ENCODE results near the gene ACTMAP.
A peak's percentile ranks its signal among the peaks of the same experiment; 100 is the strongest.
"Not testable (repeated sequence)": the region's sequence is repeated elsewhere in the genome, so short reads cannot be mapped to it uniquely, and the experiment has no call there.

The ACTMAP gene

DNA sequence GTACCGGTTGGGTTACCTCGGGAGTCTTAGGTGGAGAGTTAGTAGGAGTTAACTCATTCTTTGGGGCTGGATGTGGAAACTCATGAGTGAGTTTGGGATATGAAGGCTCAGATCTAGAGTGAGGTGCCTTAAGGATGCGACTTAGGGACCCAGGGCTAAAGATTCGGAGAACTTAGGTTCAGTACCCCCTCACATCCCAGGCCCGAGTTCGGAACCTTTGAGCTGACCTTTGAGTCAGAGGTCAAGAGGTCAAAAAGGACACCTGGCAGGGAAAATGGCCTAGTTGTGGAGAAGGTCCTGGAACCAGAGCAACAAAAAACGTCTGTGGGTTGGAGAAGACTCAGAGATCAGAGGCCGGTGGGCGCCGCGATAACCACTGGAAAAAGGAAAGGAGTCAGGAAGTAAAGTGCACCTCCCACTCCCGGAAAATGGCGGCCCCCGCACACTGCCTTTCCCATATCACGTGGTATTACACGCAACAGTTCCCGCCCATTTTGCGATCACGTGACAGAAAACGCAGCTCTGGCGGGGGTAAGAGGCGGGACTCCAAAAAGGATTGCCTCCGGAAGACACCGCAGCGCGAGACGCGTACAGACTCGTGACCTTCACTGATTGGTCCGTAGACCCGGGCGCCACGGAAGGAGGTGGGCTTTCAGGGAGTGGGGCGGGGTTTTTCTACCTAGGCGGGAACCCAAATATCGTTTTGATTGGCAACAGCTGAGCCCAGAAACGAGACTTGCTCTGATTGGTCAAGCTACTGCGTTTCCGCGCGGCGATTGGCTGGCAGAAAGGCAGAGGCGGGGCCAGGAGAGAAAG, at the start of gene ACTMAP:
Gene ACTMAP (minus strand): TSS at position 420 of the 816 bp plus-strand sequence. CDS start 674 bp downstream, outside the sequence.
- peak; percentile 100 for DNase-seq

GRCh38 chr19:40799558-40800338, 49.5 kb upstream of the ACTMAP start:
- DNase-seq, result no peak

DNA sequence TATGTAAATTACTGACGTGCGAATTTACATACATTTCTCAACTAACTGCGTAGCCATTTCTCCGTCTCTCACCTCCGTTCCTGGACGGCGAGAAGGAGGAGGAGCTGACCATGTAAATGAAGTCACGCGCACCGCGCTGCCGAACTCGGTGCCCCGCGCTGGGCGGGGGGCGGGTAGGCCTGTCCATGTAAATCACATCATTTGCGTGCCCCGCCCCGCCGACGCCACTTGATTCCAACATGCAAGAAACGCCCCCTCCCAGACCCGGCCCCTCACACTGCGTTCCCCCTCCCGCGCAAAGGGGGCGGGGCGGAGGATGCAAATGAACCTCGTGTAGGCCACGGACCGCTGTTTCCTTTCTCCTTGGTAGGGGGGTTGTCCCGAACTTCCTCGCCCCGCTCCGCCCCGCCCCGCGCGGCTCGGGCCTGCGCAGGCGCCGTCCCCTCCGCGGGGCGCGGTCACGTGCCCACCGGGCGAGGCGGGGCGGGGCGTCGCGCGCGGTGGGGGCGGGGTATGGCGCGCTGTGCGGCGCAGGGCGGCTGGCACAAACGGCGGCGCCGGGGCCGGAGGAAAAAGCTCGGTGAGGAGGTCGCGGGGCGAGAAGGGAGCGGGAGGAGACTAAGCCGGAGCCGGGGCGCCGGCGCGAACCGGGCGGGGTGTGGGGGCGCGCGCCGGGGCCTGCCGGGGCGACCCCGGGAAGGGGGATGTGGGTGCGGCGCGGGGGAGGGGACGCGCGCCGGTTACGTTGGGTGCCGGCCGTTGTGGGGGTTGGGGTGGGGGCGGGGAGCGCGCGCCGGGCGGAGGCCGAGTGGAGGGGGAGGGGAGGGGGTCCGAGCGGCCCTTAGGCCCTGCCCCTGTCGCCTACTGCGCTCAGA, 48.6 kb upstream of the ACTMAP start, which contains the start of gene EGLN2:
Gene EGLN2 (plus strand): TSS at position 509 of the 875 bp plus-strand sequence. CDS start 1,382 bp downstream, outside the sequence.
- peak; percentile 99 for DNase-seq

DNA sequence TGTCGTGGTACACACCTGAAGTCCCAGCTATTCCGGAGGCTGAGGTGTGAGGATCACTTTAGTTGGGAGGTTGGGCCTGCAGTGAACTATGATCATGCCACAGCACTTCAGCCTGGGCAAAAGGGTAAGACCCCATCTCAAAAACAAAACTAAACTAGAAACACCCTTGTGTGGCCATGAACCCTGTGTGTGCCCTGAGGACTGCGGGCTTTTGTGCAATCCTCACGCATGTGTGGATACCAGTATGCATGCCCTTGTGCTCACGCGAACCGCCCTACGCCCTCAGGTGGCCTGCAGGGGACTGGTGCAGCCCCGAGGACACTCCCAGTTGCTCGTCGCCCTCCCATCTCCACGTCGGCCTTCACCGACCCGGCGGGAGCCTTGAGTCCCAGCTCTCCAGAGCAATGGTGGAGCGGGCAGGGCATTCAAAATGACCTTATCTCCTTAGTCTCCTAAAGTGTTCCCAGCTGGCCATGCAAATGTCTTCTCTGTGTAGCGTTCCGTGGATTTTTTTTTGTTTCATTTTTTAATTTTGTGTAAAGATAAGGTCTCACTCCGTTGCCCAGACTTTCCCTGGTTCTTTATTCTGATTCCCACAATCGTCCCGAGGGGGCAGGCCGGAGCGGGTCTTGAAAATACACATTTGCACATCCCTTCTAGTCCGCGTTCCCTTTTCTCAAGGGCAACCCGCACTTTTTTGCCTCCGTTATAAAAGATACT, 47.8 kb upstream of the ACTMAP start:
- peak; percentile 75 for DNase-seq

GRCh38 chr19:40797166-40797962, 47.1 kb upstream of the ACTMAP start:
- no peak for DNase-seq

GRCh38 chr19:40791996-40792395, 41.7 kb upstream of the ACTMAP start:
- DNase-seq, result no peak

DNA sequence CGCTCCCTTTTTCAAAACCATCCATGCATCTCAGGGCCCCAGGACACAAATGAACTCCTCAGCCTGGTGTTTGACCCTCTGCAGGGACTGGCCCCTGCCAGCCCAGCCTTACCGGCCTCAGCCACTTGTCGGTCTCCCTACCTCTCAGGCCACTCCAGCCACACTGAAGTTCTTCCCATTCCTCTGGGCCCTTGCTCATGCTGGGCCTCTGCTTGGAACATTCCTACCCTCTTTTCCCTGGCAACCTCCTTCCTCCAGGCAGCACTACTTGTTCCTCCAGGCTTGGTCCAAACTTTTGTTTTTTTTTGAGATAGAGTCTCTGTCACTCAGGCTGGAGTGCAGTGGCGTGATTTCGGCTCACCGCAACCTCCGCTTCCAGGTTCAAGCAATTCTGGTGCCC, 41.1 kb upstream of the ACTMAP start:
- no peak for DNase-seq

DNA sequence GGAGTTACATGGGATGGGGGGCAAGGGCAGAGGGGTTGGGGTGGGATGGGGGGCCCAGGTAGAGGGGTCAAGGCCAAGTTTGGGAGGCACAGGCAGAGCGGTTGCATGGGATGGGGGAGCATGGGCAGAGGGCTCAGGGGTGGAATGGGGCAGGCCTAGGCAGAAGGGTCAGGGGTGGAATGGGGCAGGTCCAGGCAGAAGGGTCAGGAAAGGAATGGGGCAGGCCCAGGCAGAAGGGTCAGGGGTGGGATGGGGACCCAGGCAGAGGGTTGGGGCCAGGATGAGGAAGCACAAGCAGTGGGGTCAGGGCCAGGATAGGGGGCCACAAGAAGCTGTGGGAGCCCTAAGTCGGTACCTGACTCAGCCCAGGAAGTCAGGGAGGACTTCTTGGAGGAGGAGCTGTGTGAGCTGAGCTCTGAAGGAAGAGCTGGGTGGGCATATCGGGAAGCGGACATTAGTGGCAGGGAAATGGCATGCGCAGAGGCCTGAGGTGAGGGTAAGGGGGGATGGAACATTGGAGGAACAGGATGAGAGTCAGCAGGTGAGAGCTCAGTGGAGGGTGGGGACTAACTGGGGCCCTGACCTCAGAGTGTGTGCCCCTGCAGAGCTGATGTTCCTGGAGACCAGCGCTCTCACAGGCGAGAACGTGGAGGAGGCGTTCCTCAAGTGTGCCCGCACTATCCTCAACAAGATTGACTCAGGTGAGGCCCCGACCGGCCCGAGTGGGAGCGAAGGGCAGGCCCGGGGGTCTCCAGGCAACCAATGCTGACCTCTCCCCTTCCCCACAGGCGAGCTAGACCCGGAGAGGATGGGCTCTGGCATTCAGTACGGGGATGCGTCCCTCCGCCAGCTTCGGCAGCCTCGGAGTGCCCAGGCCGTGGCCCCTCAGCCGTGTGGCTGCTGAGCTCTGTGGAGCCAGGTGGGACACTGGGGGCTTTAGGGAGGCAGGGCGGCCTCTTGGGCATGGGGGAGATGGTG, 36.1 kb upstream of the ACTMAP start:
- no peak for DNase-seq

DNA sequence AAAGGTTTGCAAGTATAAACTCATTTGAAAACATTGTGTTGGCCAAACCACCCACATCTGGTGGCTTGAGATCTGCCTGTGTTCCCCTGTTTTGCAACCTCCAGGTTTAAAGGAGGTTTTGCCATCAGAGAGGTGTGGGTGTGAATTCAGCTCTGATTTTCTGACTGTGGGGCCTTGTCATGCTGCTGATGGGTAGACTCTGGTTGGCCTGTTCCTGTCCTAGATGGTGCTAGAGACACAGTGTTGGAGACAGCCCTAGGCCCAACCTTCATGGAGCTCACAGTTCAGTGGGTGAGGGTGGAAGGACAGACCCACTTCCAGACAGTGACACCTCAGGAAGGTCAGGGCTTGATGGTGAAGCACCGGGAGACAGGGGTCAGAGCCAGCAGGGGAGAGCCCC, 35.2 kb upstream of the ACTMAP start:
- no peak for DNase-seq

GRCh38 chr19:40784146-40784545, 33.9 kb upstream of the ACTMAP start:
- DNase-seq, result not testable (repeated sequence)

DNA sequence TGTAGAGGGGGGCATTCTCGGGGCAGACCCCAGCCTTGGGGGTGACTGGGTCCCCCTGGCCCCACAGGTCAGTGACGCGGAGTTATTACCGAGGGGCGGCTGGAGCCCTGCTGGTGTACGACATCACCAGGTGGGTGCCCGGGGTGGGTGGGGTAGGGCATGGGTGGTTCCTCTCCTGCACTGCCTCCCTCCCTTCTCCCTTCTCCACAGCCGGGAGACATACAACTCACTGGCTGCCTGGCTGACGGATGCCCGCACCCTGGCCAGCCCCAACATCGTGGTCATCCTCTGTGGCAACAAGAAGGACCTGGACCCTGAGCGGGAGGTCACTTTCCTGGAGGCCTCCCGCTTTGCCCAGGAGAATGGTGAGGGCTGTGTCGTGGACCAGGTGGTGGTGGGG, 33.4 kb upstream of the ACTMAP start:
- DNase-seq, result no peak

- no peak for DNase-seq
Measured at GRCh38 chr19:40781140-40781539, 30.9 kb upstream of the ACTMAP start.

DNA sequence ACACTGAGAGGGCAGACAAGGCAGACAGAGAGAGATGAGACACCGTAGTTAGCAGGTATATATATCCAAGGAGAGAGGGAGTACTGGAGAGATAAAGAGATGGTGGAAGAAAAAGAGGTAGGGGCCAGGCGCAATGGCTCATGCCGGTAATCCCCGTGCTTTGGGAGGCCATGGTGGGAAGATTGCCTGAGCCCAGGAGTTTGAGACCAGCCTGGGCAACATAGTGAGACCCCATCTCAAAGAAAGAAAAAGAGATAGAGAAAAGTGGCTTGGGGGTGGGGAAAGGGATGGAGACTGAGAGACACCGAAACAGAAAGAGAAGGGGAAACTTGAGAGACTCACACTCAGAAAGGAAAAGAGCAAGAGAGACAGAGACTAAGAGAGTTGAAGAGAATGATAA, 30.3 kb upstream of the ACTMAP start:
- DNase-seq, result no peak

DNA sequence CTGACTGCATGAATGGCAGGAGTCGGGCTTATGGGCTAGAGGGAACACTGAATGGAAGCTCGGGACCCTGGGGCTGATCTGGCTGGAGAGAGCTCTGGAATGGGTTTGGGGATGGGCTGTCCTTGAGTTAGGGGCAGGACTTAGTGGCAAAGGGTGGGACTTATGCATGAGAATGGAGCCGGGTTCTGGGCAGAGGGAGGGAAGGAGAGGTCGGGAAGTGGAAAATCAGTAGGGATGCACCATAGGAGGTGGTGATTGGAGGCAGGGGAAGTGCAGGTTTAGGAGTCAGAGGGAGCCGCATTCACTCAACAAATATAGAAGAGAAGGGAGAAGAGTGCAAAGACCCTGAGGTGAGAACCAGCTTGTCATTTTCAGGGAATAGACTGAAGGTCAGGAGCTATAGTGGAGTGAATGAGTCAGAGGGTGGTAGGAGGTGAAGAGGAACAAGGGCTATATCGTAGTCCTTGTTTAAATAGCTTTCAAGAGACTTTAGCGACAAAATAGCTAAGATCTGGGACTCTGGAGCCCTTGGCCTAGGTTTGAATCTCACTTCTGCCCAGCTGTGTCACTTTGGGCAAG, 28.5 kb upstream of the ACTMAP start:
- DNase-seq, result no peak

DNA sequence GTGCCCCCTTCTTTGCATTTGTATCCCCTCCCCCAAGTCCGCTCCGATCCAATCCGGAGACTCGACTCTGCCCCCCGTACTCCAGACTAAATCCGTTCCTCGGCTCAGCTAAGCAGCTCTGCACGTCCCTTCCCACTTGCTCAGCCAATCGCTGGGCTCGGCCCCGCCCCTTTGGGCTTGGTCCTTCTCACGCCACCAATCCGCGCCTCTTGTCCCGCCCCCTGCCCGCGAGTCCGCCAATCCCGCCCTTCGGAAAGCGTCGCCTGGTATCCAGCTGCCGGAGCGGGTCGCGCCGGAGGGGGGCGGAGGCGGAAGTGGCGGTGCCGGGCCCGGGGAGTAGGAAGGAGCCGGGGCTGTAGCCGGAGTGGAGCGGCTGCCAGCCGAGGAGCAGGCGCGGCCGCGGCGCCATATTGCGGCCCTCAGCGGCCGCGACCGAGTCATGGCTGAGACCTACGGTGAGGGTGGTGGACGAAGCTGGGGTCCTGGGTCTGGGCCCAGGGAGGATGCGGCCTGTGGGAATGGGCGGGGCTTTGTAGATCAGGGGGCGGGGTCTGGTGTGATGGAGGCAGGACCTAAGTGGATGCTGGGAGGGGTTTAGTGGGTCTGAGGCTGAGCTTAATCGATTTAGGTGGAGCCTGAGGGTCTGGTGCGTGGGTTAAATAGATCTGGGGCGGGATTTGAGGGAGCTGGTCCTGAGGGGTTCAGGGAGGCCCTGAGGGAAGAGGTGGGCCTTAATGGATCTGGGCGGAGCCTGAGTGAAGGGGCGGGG, 27.8 kb upstream of the ACTMAP start, which contains the start of gene RAB4B:
Gene RAB4B (plus strand): TSS at position 311 of the 769 bp plus-strand sequence. CDS start 129 bp downstream, at position 440.
- peak; percentile 100 for DNase-seq

- no peak for DNase-seq
Measured at GRCh38 chr19:40777645-40777936, 27.3 kb upstream of the ACTMAP start.

- peak; percentile 98 for DNase-seq
Measured at GRCh38 chr19:40776932-40777644, 26.8 kb upstream of the ACTMAP start.

GRCh38 chr19:40776364-40776763, 26.1 kb upstream of the ACTMAP start:
- DNase-seq, result no peak
